ENCODE measurements around the gene NLE1. TPM values are rescaled to one million over a fixed set of nuclear protein-coding genes. Genes with fewer than 3 reads are reported as not detected.
"Not testable (repeated sequence)": the region's sequence is repeated elsewhere in the genome, so short reads cannot be mapped to it uniquely, and the experiment has no call there.

The NLE1 gene
- total RNA-seq, 1 donor from 2014 or later, result 45.3 TPM

- Mint-ChIP-seq H3K4me3 (no peak overlapping the region), H3K27ac (no peak overlapping the region), H3K27me3 (no peaks in the 10 kb centered on the region), H3K4me1 (peaks cover 6% of the 10 kb centered on the region), H3K36me3 (ENCODE audit: low read depth) (peaks cover 36% of the 10 kb centered on the region), H3K9me3 (no peaks in the 10 kb centered on the region)
- no peak for DNase-seq
- intact Hi-C loops (cut with micrococcal nuclease), result no loop called here
Observed at GRCh38 chr17:35099908-35100307, 42.2 kb downstream of the NLE1 start.

- DNase-seq, result no peak
- Mint-ChIP-seq H3K9me3 (no peaks in the 10 kb centered on the region), H3K36me3 (ENCODE audit: low read depth) (peaks cover 26% of the 10 kb centered on the region), H3K4me3 (no peak overlapping the region), H3K27ac (no peak overlapping the region), H3K4me1 (peaks cover 7% of the 10 kb centered on the region), H3K27me3 (no peaks in the 10 kb centered on the region)
- intact Hi-C loops (cut with micrococcal nuclease), result no loop called here
Observed at GRCh38 chr17:35097776-35098175, 44.3 kb downstream of the NLE1 start.

- Mint-ChIP-seq H3K27me3 (no peaks in the 10 kb centered on the region), H3K27ac (no peak overlapping the region), H3K4me3 (no peak overlapping the region), H3K9me3 (no peaks in the 10 kb centered on the region), H3K4me1 (peaks cover 9% of the 10 kb centered on the region), H3K36me3 (ENCODE audit: low read depth) (peaks cover 17% of the 10 kb centered on the region)
- DNase-seq, result no peak
- intact Hi-C loops (cut with micrococcal nuclease), result no loop called here
Observed at GRCh38 chr17:35095741-35096140, 46.4 kb downstream of the NLE1 start.

- H3K4me3 Mint-ChIP-seq, result no peak overlapping the region
- H3K4me1 Mint-ChIP-seq, result peaks cover 11% of the 10 kb centered on the region
- peaks cover 13% of the 10 kb centered on the region for H3K36me3 Mint-ChIP-seq (ENCODE audit: low read depth)
- no peaks in the 10 kb centered on the region for H3K9me3 Mint-ChIP-seq
- intact Hi-C loops (cut with micrococcal nuclease), result no loop called here
- no peaks in the 10 kb centered on the region for H3K27me3 Mint-ChIP-seq
- DNase-seq, result no peak
- H3K27ac Mint-ChIP-seq, result no peak overlapping the region
Observed at GRCh38 chr17:35094902-35095301, 47.2 kb downstream of the NLE1 start.

- DNase-seq; H3K4me3 Mint-ChIP-seq; H3K27ac Mint-ChIP-seq; intact Hi-C loops (cut with micrococcal nuclease); H3K27me3 Mint-ChIP-seq; H3K36me3 Mint-ChIP-seq (ENCODE audit: low read depth); H3K9me3 Mint-ChIP-seq: not testable (repeated sequence)
- peaks cover 38% of the 10 kb centered on the region for H3K4me1 Mint-ChIP-seq
Observed at GRCh38 chr17:35090707-35091106, 51.4 kb downstream of the NLE1 start.

GRCh38 chr17:35089586-35090296 is 52.4 kb downstream of the NLE1 start:
- Mint-ChIP-seq H3K9me3 (no peaks in the 10 kb centered on the region), H3K4me1 (peaks cover 44% of the 10 kb centered on the region), H3K36me3 (ENCODE audit: low read depth) (peaks cover 2% of the 10 kb centered on the region), H3K27me3 (no peaks in the 10 kb centered on the region), H3K4me3 (peak overlapping the region; percentile 89), H3K27ac (peak overlapping the region; percentile 96)
- no peak for DNase-seq
- intact Hi-C loops (cut with micrococcal nuclease), result loop anchor here (1.0 to 10.0 kb wide), 6 partner anchors 30 to 705 kb away; partner anchors contain the start of gene RAD51D

GRCh38 chr17:35088881-35089585 is 53.1 kb downstream of the NLE1 start:
- Mint-ChIP-seq H3K27me3 (no peaks in the 10 kb centered on the region), H3K36me3 (ENCODE audit: low read depth) (peaks cover 2% of the 10 kb centered on the region), H3K9me3 (no peaks in the 10 kb centered on the region), H3K4me3 (peak overlapping the region; percentile 95), H3K4me1 (peaks cover 44% of the 10 kb centered on the region), H3K27ac (peak overlapping the region; percentile 96)
- intact Hi-C loops (cut with micrococcal nuclease), result loop anchor here (1.0 to 10.0 kb wide), 8 partner anchors 26 to 704 kb away; partner anchors contain the start of genes RAD51D and RFFL
- DNase-seq, result peak; percentile 97

GRCh38 chr17:35088356-35088880 is 53.7 kb downstream of the NLE1 start:
- intact Hi-C loops (cut with micrococcal nuclease), result loop anchor here (1.0 to 10.0 kb wide), 3 partner anchors 25 to 704 kb away; partner anchors contain the start of gene RFFL
- no peaks in the 10 kb centered on the region for H3K27me3 Mint-ChIP-seq
- peak overlapping the region; percentile 96 for H3K27ac Mint-ChIP-seq
- H3K36me3 Mint-ChIP-seq (ENCODE audit: low read depth), result peaks cover 2% of the 10 kb centered on the region
- no peaks in the 10 kb centered on the region for H3K9me3 Mint-ChIP-seq
- peak overlapping the region; percentile 95 for H3K4me3 Mint-ChIP-seq
- peak; percentile 78 for DNase-seq
- H3K4me1 Mint-ChIP-seq, result peaks cover 44% of the 10 kb centered on the region

- H3K4me1 Mint-ChIP-seq, result peaks cover 50% of the 10 kb centered on the region
- DNase-seq, result peak; percentile 82
Observed at GRCh38 chr17:35087731-35088355, 54.3 kb downstream of the NLE1 start.

GRCh38 chr17:35086931-35087573 is 55.1 kb downstream of the NLE1 start:
- no peak for DNase-seq
- Mint-ChIP-seq H3K36me3 (ENCODE audit: low read depth) (peaks cover 2% of the 10 kb centered on the region), H3K27ac (peak overlapping the region; percentile 96), H3K9me3 (no peaks in the 10 kb centered on the region), H3K4me3 (peak overlapping the region; percentile 95), H3K4me1 (peaks cover 57% of the 10 kb centered on the region), H3K27me3 (no peaks in the 10 kb centered on the region)
- intact Hi-C loops (cut with micrococcal nuclease), result loop anchor here (10.0 kb wide), 1 partner anchor 702 kb away; no protein-coding TSS in a partner anchor

More at GRCh38 chr17:35087731-35088355, 54.3 kb downstream of the NLE1 start:
- Mint-ChIP-seq H3K9me3 (no peaks in the 10 kb centered on the region), H3K27ac (peak overlapping the region; percentile 96), H3K36me3 (ENCODE audit: low read depth) (peaks cover 2% of the 10 kb centered on the region), H3K4me3 (peak overlapping the region; percentile 95), H3K27me3 (no peaks in the 10 kb centered on the region)
- intact Hi-C loops (cut with micrococcal nuclease), result loop anchor here (1.0 to 10.0 kb wide), 3 partner anchors 25 to 703 kb away; partner anchors contain the start of gene RFFL

GRCh38 chr17:35086164-35086563 is 55.9 kb downstream of the NLE1 start:
- DNase-seq, result no peak
- Mint-ChIP-seq H3K4me1 (peaks cover 62% of the 10 kb centered on the region), H3K9me3 (no peaks in the 10 kb centered on the region), H3K36me3 (ENCODE audit: low read depth) (peaks cover 2% of the 10 kb centered on the region), H3K27ac (no peak overlapping the region), H3K27me3 (no peaks in the 10 kb centered on the region), H3K4me3 (peak overlapping the region; percentile 4)
- intact Hi-C loops (cut with micrococcal nuclease), result loop anchor here (10.0 kb wide), 1 partner anchor 701 kb away; no protein-coding TSS in a partner anchor

- intact Hi-C loops (cut with micrococcal nuclease), result loop anchor here (10.0 kb wide), 1 partner anchor 700 kb away; no protein-coding TSS in a partner anchor
Observed at GRCh38 chr17:35084987-35085386, 57.1 kb downstream of the NLE1 start.

GRCh38 chr17:35083071-35083470 is 59.0 kb downstream of the NLE1 start:
- no peak for DNase-seq
- intact Hi-C loops (cut with micrococcal nuclease), result loop anchor here (10.0 kb wide), 1 partner anchor 698 kb away; no protein-coding TSS in a partner anchor
- no peak overlapping the region for H3K4me3 Mint-ChIP-seq
- no peak overlapping the region for H3K27ac Mint-ChIP-seq
- H3K36me3 Mint-ChIP-seq (ENCODE audit: low read depth), result peaks cover 16% of the 10 kb centered on the region
- H3K27me3 Mint-ChIP-seq, result no peaks in the 10 kb centered on the region
- H3K9me3 Mint-ChIP-seq, result no peaks in the 10 kb centered on the region
- H3K4me1 Mint-ChIP-seq, result peaks cover 68% of the 10 kb centered on the region

More at GRCh38 chr17:35084987-35085386, 57.1 kb downstream of the NLE1 start:
- DNase-seq, result no peak
- Mint-ChIP-seq H3K4me1 (peaks cover 70% of the 10 kb centered on the region), H3K36me3 (ENCODE audit: low read depth) (peaks cover 6% of the 10 kb centered on the region), H3K27ac (no peak overlapping the region), H3K27me3 (no peaks in the 10 kb centered on the region), H3K9me3 (no peaks in the 10 kb centered on the region), H3K4me3 (no peak overlapping the region)
